ENCODE data around the gene SAMD8. TPM values are rescaled to one million over a fixed set of nuclear protein-coding genes. Genes with fewer than 3 reads are reported as not detected.

The SAMD8 gene
- total RNA-seq, 1 donor from 2014 or later: 35.4 TPM

DNA sequence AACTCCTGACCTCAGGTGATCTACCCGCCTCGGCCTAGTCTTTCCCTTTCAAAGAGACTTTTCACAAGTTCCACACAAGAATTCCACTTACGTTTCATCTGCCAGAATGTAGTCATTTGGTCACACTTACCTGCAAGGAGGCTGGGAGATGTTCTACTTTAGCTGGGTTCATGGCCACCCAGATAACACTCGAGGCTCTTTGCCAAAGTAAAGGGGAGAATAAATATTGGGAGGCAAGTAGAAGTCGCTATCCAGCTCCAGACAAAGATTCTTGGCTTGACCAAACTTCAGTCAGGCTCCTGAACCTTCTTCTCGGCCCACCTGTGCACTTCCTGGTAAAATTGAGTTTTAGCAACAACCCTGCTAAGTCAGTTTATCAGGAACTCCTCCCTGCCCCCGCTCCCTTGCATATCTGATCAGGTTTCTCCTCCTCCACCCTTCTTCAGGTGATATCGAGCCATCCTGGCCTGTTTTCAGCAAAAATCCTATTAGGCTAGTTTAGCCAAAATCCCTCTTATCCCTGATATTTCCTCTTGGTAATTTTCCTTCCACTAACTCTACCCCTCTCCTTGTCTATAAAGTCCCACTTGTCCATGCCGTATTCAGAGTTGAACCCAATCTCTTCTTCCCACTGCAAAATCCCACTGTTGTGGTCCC, 25.1 kb upstream of the SAMD8 start:
- Histone ChIP-seq H3K27me3 (ENCODE audit: insufficient read depth, low read length) (no peaks in the 10 kb centered on the region), H3K27ac (ENCODE audit: low read depth, low read length) (no peak overlapping the region), H3K36me3 (ENCODE audit: insufficient read depth, low read length) (no peaks in the 10 kb centered on the region), H2AFZ (ENCODE audit: low read depth, low read length) (no peak overlapping the region), H3K79me2 (ENCODE audit: insufficient read depth, low read length) (no peaks in the 10 kb centered on the region), H3K9ac (ENCODE audit: low read length) (no peak overlapping the region), H3K9me3 (ENCODE audit: insufficient read depth, low read depth, low read length) (no peaks in the 10 kb centered on the region), H3K4me1 (ENCODE audit: insufficient read depth, low read length) (no peaks in the 10 kb centered on the region), H3K4me2 (ENCODE audit: low read length) (no peak overlapping the region), H4K20me1 (ENCODE audit: insufficient read depth, low read length) (no peaks in the 10 kb centered on the region), H3K4me3 (ENCODE audit: insufficient read depth, low read depth, low read length) (no peak overlapping the region)
- FAIRE-seq: no peak
- no peaks in the 10 kb centered on the region for H3K4me1 Mint-ChIP-seq (ENCODE audit: low read depth, unreplicated experiment)
- no peak overlapping the region for H3K4me3 Mint-ChIP-seq (ENCODE audit: unreplicated experiment)
- no peaks in the 10 kb centered on the region for H3K36me3 Mint-ChIP-seq (ENCODE audit: low read depth, unreplicated experiment)
- peaks cover 2% of the 10 kb centered on the region for H3K27me3 Mint-ChIP-seq (ENCODE audit: low read depth, unreplicated experiment)
- H3K9me3 Mint-ChIP-seq (ENCODE audit: unreplicated experiment): peaks cover 2% of the 10 kb centered on the region
- TF ChIP-seq, protein P1, sequence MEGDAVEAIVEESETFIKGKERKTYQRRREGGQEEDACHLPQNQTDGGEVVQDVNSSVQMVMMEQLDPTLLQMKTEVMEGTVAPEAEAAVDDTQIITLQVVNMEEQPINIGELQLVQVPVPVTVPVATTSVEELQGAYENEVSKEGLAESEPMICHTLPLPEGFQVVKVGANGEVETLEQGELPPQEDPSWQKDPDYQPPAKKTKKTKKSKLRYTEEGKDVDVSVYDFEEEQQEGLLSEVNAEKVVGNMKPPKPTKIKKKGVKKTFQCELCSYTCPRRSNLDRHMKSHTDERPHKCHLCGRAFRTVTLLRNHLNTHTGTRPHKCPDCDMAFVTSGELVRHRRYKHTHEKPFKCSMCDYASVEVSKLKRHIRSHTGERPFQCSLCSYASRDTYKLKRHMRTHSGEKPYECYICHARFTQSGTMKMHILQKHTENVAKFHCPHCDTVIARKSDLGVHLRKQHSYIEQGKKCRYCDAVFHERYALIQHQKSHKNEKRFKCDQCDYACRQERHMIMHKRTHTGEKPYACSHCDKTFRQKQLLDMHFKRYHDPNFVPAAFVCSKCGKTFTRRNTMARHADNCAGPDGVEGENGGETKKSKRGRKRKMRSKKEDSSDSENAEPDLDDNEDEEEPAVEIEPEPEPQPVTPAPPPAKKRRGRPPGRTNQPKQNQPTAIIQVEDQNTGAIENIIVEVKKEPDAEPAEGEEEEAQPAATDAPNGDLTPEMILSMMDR (IDR thresholded peaks at IDR 0.05; ENCODE audit: insufficient read depth, low read depth, low read length): no peak
- TF ChIP-seq EZH2 (IDR thresholded peaks at IDR 0.05; ENCODE audit: insufficient read depth, low read length): no peak
- DNase-seq (ENCODE audit: low read depth): no peak
- H3K27ac Mint-ChIP-seq (ENCODE audit: unreplicated experiment): no peak overlapping the region

DNA sequence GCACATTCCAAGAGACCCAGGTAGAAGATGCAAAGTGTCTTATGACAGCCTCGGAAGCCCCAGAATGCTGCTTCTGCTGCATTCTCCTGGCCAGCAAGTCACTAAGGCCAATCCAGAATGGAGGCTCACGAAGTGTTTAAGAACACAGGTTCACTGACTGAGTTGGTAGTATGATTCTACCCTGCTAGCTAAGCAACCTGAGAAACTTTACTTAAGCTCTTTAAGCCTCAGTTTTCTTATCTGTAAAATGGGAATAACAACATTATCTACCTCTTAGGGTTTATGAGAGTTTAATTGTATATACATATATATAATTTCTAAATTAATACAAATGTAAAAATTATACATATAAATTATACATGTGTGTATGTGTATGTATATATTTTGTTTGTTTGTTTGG, 22.8 kb upstream of the SAMD8 start:
- H3K27me3 Mint-ChIP-seq (ENCODE audit: low read depth, unreplicated experiment): peaks cover 6% of the 10 kb centered on the region

DNA sequence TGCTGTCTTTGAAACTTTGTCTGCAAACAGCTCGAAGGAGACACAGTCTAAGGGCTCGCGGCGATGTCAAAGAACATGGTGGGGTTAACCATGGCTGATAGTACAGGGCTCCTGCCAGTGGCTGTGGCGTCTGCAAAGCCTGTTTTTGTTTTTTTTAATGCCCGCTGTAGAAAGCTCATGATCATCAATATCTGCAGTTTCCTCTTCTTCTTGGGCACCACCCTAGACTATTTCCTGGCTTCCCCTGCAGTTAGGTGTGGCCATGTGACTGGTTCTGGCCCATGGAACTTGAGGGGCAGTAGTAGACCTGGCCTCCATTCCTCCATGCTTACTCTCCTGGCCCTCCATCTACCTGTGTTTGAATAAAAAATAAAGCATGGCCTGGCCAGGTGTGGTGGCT, 21.8 kb upstream of the SAMD8 start:
- H3K4me3 Mint-ChIP-seq (ENCODE audit: unreplicated experiment): no peak overlapping the region
- FAIRE-seq: no peak
- H4K20me1 ChIP-seq (ENCODE audit: insufficient read depth, low read length): no peaks in the 10 kb centered on the region
- H3K36me3 Mint-ChIP-seq (ENCODE audit: low read depth, unreplicated experiment): no peaks in the 10 kb centered on the region
- no peak overlapping the region for H3K9ac ChIP-seq (ENCODE audit: low read length)
- no peak for DNase-seq (ENCODE audit: low read depth)
- no peaks in the 10 kb centered on the region for H3K79me2 ChIP-seq (ENCODE audit: insufficient read depth, low read length)
- no peaks in the 10 kb centered on the region for H3K27me3 ChIP-seq (ENCODE audit: insufficient read depth, low read length)
- no peak overlapping the region for H3K27ac Mint-ChIP-seq (ENCODE audit: unreplicated experiment)
- no peaks in the 10 kb centered on the region for H3K36me3 ChIP-seq (ENCODE audit: insufficient read depth, low read length)
- no peak overlapping the region for H3K27ac ChIP-seq (ENCODE audit: low read depth, low read length)
- no peaks in the 10 kb centered on the region for H3K9me3 Mint-ChIP-seq (ENCODE audit: unreplicated experiment)
- no peaks in the 10 kb centered on the region for H3K9me3 ChIP-seq (ENCODE audit: insufficient read depth, low read depth, low read length)
- no peak overlapping the region for H2AFZ ChIP-seq (ENCODE audit: low read depth, low read length)
- H3K4me1 Mint-ChIP-seq (ENCODE audit: low read depth, unreplicated experiment): no peaks in the 10 kb centered on the region
- peaks cover 6% of the 10 kb centered on the region for H3K27me3 Mint-ChIP-seq (ENCODE audit: low read depth, unreplicated experiment)
- no peak overlapping the region for H3K4me3 ChIP-seq (ENCODE audit: insufficient read depth, low read depth, low read length)
- H3K4me1 ChIP-seq (ENCODE audit: insufficient read depth, low read length): no peaks in the 10 kb centered on the region
- no peak for TF ChIP-seq EZH2 (IDR thresholded peaks at IDR 0.05; ENCODE audit: insufficient read depth, low read length)
- TF ChIP-seq, protein P1 (IDR thresholded peaks at IDR 0.05; ENCODE audit: insufficient read depth, low read depth, low read length): no peak
- H3K4me2 ChIP-seq (ENCODE audit: low read length): no peak overlapping the region

More for the DNA sequence above, 22.8 kb upstream of the SAMD8 start:
- Histone ChIP-seq H3K36me3 (ENCODE audit: insufficient read depth, low read length) (no peaks in the 10 kb centered on the region), H3K9me3 (ENCODE audit: insufficient read depth, low read depth, low read length) (no peaks in the 10 kb centered on the region), H2AFZ (ENCODE audit: low read depth, low read length) (no peak overlapping the region), H3K4me2 (ENCODE audit: low read length) (no peak overlapping the region), H3K4me1 (ENCODE audit: insufficient read depth, low read length) (no peaks in the 10 kb centered on the region), H3K27ac (ENCODE audit: low read depth, low read length) (no peak overlapping the region), H3K79me2 (ENCODE audit: insufficient read depth, low read length) (no peaks in the 10 kb centered on the region), H3K4me3 (ENCODE audit: insufficient read depth, low read depth, low read length) (no peak overlapping the region), H4K20me1 (ENCODE audit: insufficient read depth, low read length) (no peaks in the 10 kb centered on the region), H3K27me3 (ENCODE audit: insufficient read depth, low read length) (no peaks in the 10 kb centered on the region), H3K9ac (ENCODE audit: low read length) (no peak overlapping the region)
- TF ChIP-seq, protein P1 (IDR thresholded peaks at IDR 0.05; ENCODE audit: insufficient read depth, low read depth, low read length): no peak
- TF ChIP-seq EZH2 (IDR thresholded peaks at IDR 0.05; ENCODE audit: insufficient read depth, low read length): no peak
- H3K27ac Mint-ChIP-seq (ENCODE audit: unreplicated experiment): no peak overlapping the region
- H3K9me3 Mint-ChIP-seq (ENCODE audit: unreplicated experiment): no peaks in the 10 kb centered on the region
- no peak overlapping the region for H3K4me3 Mint-ChIP-seq (ENCODE audit: unreplicated experiment)
- H3K36me3 Mint-ChIP-seq (ENCODE audit: low read depth, unreplicated experiment): no peaks in the 10 kb centered on the region
- no peak for DNase-seq (ENCODE audit: low read depth)
- FAIRE-seq: no peak
- H3K4me1 Mint-ChIP-seq (ENCODE audit: low read depth, unreplicated experiment): no peaks in the 10 kb centered on the region

All from astrocyte (in vitro differentiated cells and primary cell).